Esophagus squamous epithelium (tissue), 5 donors: ENCODE data around the gene WWOX. TPM values are rescaled to one million over a fixed set of nuclear protein-coding genes. Genes with fewer than 3 reads are reported as not detected.
A peak's percentile ranks its signal among the peaks of the same experiment; 100 is the strongest.

Source experiments
- DNase-seq: peaks from one replicate; lab custom pipeline; 2025; lab: John Stamatoyannopoulos, UW
- H3K27ac ChIP-seq, 4 donors: fragments of 200-600 bp; sonication (generic); one replicate each; pipeline ENCODE4 v1.5.1; 2016 to 2019; ENCODE audit warnings: mild to moderate bottlenecking in 1 of 4
- H3K27me3 ChIP-seq, 4 donors: fragments of 200-600 bp; sonication (generic); 1 replicate in 3 of 4; 2 replicates in 1 of 4; pipeline versions ENCODE4 v1.5.1 to v1.6.0; 2017 to 2021; ENCODE audit warnings: antibody characterized with exemption in 1 of 4
- H3K36me3 ChIP-seq, 3 donors: fragments of 200-600 bp; sonication (generic); one replicate each; pipeline ENCODE4 v1.5.1; 2016 to 2019
- H3K4me1 ChIP-seq, 3 donors: fragments of 200-600 bp; sonication (generic); one replicate each; pipeline ENCODE4 v1.5.1; 2017 to 2019
- H3K4me3 ChIP-seq, 4 donors: fragments of 200-600 bp; sonication (generic); 1 replicate in 3 of 4; 2 replicates in 1 of 4; pipeline ENCODE4 v1.5.1; 2016 to 2019; ENCODE audit warnings: mild to moderate bottlenecking in 2 of 4, moderate library complexity in 1 of 4
- H3K9me3 ChIP-seq, 3 donors: fragments of 200-600 bp; sonication (generic); one replicate each; pipeline ENCODE4 v1.5.1; 2016 to 2019
- POLR2A ChIP-seq, 4 donors: fragments of 450-650 bp; IDR thresholded peaks; one replicate each; pipeline ENCODE4 v1.6.1; 2017; ENCODE audit warnings: antibody characterized with exemption in 4 of 4, mild to moderate bottlenecking in 4 of 4, moderate library complexity in 3 of 4
- WGBS, 2 donors: methylation state at CpG; one replicate each; pipeline ENCODE4 v1.1.5; 2018; 5-methylcytosine and 5-hydroxymethylcytosine counted together
- intact Hi-C: fragments of 100-400 bp; cut with DNase I; formaldehyde crosslinking; loops from one replicate; pipeline ENCODE4 v1.15.0; 2022
- total RNA-seq, 4 donors: library from RNA; depleted of rRNA; stranded (reverse); fragments of >200 nt; gene quantifications; one replicate each; pipeline ENCODE4 v1.1.0, GENCODE V29; 2016
- TF ChIP-seq, protein P1 (sequence below), 6 experiments: fragments of 450-650 bp in 4 of 6; fragments of 200-600 bp in 2 of 6; sonication (generic) in 2 of 6; IDR thresholded peaks; one replicate each; pipeline ENCODE4 v1.5.1; 2016 to 2019; ENCODE audit warnings: antibody characterized with exemption in 6 of 6, mild to moderate bottlenecking in 4 of 6, moderate library complexity in 4 of 6
- donor health status: DM: yes; HTN: yes; CAD: no.

WWOX gene
- total RNA-seq, 4 donors from 2014 or later = 20.9 to 31.1 (median 27.5) TPM

DNA sequence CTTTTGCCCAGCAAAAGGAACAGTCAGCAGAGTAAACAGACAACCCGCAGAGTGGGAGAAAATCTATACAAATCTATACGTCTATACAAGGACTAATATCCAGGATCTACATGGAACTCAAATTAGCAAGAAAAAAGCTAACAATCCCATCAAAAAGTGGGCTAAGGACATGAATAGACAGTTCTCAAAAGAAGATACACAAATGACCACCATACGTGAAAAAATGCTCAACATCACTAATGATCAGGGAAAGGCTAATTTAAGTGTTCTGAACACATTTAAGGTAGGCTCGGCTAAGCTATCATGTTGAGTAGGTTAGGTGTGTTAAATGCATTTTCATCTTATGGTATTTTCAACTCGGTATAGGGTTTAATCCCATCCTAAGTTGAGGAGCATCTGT lies 598.0 kb downstream of the WWOX start:
- Histone ChIP-seq H3K27ac (no peak overlapping the region), H3K27me3 (no peaks in the 10 kb centered on the region), H3K9me3 (no peaks in the 10 kb centered on the region), H3K4me1 (no peaks in the 10 kb centered on the region), H3K36me3 (no peaks in the 10 kb centered on the region), H3K4me3 (no peak overlapping the region)
- TF ChIP-seq POLR2A (IDR thresholded peaks at IDR 0.05) = no peak
- TF ChIP-seq, protein P1, sequence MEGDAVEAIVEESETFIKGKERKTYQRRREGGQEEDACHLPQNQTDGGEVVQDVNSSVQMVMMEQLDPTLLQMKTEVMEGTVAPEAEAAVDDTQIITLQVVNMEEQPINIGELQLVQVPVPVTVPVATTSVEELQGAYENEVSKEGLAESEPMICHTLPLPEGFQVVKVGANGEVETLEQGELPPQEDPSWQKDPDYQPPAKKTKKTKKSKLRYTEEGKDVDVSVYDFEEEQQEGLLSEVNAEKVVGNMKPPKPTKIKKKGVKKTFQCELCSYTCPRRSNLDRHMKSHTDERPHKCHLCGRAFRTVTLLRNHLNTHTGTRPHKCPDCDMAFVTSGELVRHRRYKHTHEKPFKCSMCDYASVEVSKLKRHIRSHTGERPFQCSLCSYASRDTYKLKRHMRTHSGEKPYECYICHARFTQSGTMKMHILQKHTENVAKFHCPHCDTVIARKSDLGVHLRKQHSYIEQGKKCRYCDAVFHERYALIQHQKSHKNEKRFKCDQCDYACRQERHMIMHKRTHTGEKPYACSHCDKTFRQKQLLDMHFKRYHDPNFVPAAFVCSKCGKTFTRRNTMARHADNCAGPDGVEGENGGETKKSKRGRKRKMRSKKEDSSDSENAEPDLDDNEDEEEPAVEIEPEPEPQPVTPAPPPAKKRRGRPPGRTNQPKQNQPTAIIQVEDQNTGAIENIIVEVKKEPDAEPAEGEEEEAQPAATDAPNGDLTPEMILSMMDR (IDR thresholded peaks at IDR 0.05) = no peak
- no peak for DNase-seq
- intact Hi-C loops = no loop called here
- WGBS, 2 donors = 92% methylated on average over 5 of the region's 5 CpGs

DNA sequence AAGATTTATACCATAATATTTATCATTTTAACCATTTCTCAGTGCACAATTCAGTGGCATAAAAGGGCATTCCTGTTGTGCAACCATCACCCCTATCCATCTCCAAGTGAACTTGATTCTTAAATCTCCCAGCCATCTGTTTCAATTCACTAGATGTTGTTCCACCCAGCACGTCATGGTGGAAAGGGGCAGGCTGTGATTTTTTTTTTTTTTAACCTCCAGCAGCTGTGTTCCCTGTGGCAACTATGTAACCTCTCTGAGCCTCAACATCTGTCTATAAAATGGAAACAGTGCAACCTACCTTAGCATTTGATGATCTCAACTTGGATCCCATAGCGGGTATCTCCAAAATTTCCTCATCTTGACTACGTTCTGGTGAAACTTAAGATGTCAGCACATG lies 604.5 kb downstream of the WWOX start:
- WGBS, 2 donors = 82 to 93% methylated on average over 3 of the region's 3 CpGs
- intact Hi-C loops = no loop called here
- TF ChIP-seq POLR2A (IDR thresholded peaks at IDR 0.05) = no peak
- TF ChIP-seq, protein P1 (IDR thresholded peaks at IDR 0.05) = no peak
- no peaks in the 10 kb centered on the region for H3K27me3 ChIP-seq
- no peak for DNase-seq
- no peaks in the 10 kb centered on the region for H3K4me1 ChIP-seq
- H3K4me3 ChIP-seq = no peak overlapping the region
- no peaks in the 10 kb centered on the region for H3K36me3 ChIP-seq
- H3K27ac ChIP-seq = no peak overlapping the region
- peaks cover 0 to 6% (median 5%) of the 10 kb centered on the region in 3 donors for H3K9me3 ChIP-seq

DNA sequence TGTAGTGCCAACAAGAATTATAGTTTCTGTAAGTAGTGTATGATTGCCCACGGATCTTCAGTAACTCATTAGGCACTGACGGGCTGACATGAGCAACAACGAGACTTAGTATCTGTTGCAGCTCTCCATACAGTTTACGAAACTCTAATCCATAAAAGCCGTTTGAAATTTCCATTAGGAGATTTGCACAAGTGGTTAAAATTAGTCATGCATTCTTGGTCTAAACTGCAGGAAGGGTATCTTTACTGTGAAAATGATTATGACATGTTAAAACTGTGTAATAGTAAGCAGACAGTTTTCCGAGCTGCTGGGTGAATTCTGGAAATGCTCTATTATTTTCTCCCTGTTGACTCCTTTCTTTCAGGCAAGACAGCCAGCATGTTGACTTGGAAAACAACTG lies 605.0 kb downstream of the WWOX start:
- WGBS, 2 donors = 50 to 60% methylated on average over 6 of the region's 6 CpGs
- DNase-seq = no peak
- peaks cover 0 to 6% (median 5%) of the 10 kb centered on the region in 3 donors for H3K9me3 ChIP-seq
- H3K4me1 ChIP-seq = no peaks in the 10 kb centered on the region
- TF ChIP-seq POLR2A (IDR thresholded peaks at IDR 0.05) = no peak
- TF ChIP-seq, protein P1 (IDR thresholded peaks at IDR 0.05) = no peak
- no peak overlapping the region for H3K27ac ChIP-seq
- no peaks in the 10 kb centered on the region for H3K27me3 ChIP-seq
- no peaks in the 10 kb centered on the region for H3K36me3 ChIP-seq
- intact Hi-C loops = no loop called here
- no peak overlapping the region for H3K4me3 ChIP-seq

DNA sequence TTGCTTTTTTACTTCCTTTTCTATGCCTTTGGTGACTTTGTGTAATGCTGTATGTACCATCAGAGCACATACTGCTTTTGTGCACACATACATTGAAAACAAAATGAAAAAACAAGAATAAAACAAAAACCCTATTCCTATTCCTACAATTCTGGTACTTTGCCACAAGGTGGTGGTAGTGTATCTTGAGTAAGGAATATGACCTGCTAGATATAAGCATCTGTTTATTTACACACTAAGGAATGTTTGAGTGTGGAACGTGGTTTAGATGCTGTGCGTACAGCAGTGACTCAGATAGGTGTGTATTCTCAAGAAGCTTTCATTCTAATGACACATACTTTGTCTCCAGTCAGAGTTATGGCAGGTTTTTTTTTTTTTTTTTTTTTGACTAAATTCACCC lies 606.2 kb downstream of the WWOX start:
- H3K36me3 ChIP-seq = no peaks in the 10 kb centered on the region

GRCh38 chr16:78706637-78707036 lies 607.2 kb downstream of the WWOX start:
- Histone ChIP-seq H3K27me3 (no peaks in the 10 kb centered on the region), H3K9me3 (peaks cover 0 to 6% (median 5%) of the 10 kb centered on the region in 3 donors), H3K27ac (no peak overlapping the region), H3K4me3 (no peak overlapping the region), H3K36me3 (no peaks in the 10 kb centered on the region), H3K4me1 (no peaks in the 10 kb centered on the region)
- intact Hi-C loops = no loop called here
- DNase-seq = no peak
- WGBS, 2 donors = 79 to 93% methylated on average over 4 to 6 of the region's 6 CpGs
- TF ChIP-seq, protein P1 (IDR thresholded peaks at IDR 0.05) = no peak
- TF ChIP-seq POLR2A (IDR thresholded peaks at IDR 0.05) = no peak

More for the DNA sequence above, 606.2 kb downstream of the WWOX start:
- intact Hi-C loops = no loop called here
- Histone ChIP-seq H3K27ac (no peak overlapping the region), H3K4me1 (no peaks in the 10 kb centered on the region), H3K4me3 (no peak overlapping the region), H3K27me3 (no peaks in the 10 kb centered on the region), H3K9me3 (peaks cover 0 to 6% (median 5%) of the 10 kb centered on the region in 3 donors)
- 33 to 36% methylated on average over 2 of the region's 2 CpGs for WGBS, 2 donors
- DNase-seq = no peak
- TF ChIP-seq, protein P1 (IDR thresholded peaks at IDR 0.05) = peak; percentile 24 to 79 (median 40)
- no peak for TF ChIP-seq POLR2A (IDR thresholded peaks at IDR 0.05)
